ENCODE results near the gene HORMAD2. TPM values are rescaled to one million over a fixed set of nuclear protein-coding genes. Genes with fewer than 3 reads are reported as not detected.

HORMAD2 gene
- total and polyA plus RNA-seq, 9 of the 15 experiments (the other 6 are each of a cell fraction or from before 2014, with no cell fraction given): not detected

DNA sequence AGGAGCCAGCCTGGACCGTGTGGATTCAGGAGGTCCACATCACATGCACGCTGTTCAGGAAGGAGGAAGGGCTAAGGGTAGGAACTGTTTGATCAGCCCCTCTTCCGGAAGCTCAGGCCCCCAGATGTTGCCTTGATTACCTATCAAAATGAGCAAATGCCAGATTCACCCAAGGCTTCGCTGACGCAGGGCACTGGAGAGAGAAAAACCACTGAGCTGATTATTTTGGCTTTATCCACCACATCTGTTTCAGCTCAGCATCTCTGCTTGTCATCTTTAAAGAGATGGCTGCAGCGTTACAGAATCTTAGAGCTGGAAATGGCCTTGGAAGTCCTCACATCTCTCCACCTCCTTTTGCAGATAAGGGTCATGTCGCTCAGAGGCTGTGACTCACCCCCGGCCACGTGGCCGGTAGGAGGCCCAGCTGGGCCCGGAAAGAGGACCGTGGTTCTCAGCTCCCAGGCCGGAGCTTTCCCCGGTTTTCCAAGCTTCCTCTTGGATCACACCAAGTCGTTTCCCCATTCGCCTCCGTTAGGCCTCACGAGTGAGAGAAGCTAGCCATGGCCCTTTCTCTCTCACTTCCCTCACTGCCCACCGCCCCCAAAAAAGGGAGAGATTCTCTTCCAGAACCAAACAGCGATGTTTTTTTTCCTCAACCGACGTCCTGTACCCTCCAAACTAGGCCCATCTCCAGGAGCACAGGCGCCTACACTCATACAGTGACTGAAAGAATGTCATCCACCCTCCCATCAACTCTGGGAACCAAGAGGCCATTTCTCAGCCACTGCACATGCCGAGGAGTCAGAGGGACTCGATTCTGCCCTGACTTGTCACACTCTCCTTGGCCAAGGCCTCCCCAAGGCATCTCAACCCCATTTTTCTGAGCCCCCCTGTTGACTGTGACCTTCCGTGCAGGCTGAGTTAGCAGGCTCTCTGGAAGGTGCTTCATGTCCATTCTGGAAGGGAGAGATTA, 128.7 kb downstream of the HORMAD2 start (continued):
- TF ChIP-seq, protein P1, sequence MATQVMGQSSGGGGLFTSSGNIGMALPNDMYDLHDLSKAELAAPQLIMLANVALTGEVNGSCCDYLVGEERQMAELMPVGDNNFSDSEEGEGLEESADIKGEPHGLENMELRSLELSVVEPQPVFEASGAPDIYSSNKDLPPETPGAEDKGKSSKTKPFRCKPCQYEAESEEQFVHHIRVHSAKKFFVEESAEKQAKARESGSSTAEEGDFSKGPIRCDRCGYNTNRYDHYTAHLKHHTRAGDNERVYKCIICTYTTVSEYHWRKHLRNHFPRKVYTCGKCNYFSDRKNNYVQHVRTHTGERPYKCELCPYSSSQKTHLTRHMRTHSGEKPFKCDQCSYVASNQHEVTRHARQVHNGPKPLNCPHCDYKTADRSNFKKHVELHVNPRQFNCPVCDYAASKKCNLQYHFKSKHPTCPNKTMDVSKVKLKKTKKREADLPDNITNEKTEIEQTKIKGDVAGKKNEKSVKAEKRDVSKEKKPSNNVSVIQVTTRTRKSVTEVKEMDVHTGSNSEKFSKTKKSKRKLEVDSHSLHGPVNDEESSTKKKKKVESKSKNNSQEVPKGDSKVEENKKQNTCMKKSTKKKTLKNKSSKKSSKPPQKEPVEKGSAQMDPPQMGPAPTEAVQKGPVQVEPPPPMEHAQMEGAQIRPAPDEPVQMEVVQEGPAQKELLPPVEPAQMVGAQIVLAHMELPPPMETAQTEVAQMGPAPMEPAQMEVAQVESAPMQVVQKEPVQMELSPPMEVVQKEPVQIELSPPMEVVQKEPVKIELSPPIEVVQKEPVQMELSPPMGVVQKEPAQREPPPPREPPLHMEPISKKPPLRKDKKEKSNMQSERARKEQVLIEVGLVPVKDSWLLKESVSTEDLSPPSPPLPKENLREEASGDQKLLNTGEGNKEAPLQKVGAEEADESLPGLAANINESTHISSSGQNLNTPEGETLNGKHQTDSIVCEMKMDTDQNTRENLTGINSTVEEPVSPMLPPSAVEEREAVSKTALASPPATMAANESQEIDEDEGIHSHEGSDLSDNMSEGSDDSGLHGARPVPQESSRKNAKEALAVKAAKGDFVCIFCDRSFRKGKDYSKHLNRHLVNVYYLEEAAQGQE (IDR thresholded peaks at IDR 0.05; ENCODE audit: borderline replicate concordance): peak; percentile 39; the same call in 1 of the 2 replicates
- TF ChIP-seq, protein P1 (CRISPR knock-in tag; IDR thresholded peaks at IDR 0.05; ENCODE audit: low read depth): no peak
- TF ChIP-seq RCOR1 (IDR thresholded peaks at IDR 0.05; ENCODE audit: borderline replicate concordance in 1 of 2, low read depth in 2 of 2, low read length in 2 of 2): peak in 1 of 2 experiments; percentile 84; a peak in 2 of 4 replicates
- peak; percentile 67; the same call in 1 of the 2 replicates for TF ChIP-seq ETV1 (tag; conservative IDR thresholded peaks at IDR 0.05; ENCODE audit: low read depth)
- no peak for TF ChIP-seq SIN3B (IDR thresholded peaks at IDR 0.05; ENCODE audit: low read depth)
- no peak for TF ChIP-seq CC2D1A (IDR thresholded peaks at IDR 0.05)
- no peak for TF ChIP-seq ZNF124 (CRISPR knock-in tag; IDR thresholded peaks at IDR 0.05)
- TF ChIP-seq ZSCAN32 (CRISPR knock-in tag; IDR thresholded peaks at IDR 0.05): no peak
- TF ChIP-seq, protein P2, sequence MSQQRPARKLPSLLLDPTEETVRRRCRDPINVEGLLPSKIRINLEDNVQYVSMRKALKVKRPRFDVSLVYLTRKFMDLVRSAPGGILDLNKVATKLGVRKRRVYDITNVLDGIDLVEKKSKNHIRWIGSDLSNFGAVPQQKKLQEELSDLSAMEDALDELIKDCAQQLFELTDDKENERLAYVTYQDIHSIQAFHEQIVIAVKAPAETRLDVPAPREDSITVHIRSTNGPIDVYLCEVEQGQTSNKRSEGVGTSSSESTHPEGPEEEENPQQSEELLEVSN (IDR thresholded peaks at IDR 0.05; ENCODE audit: borderline replicate concordance in 1 of 2, extremely low read depth in 1 of 2, insufficient read depth in 1 of 2, insufficient read length in 1 of 2, low read depth in 1 of 2, low read length in 1 of 2, poor library complexity in 1 of 2, severe bottlenecking in 1 of 2): peak; percentile 82 to 90
- TF ChIP-seq, protein P3, sequence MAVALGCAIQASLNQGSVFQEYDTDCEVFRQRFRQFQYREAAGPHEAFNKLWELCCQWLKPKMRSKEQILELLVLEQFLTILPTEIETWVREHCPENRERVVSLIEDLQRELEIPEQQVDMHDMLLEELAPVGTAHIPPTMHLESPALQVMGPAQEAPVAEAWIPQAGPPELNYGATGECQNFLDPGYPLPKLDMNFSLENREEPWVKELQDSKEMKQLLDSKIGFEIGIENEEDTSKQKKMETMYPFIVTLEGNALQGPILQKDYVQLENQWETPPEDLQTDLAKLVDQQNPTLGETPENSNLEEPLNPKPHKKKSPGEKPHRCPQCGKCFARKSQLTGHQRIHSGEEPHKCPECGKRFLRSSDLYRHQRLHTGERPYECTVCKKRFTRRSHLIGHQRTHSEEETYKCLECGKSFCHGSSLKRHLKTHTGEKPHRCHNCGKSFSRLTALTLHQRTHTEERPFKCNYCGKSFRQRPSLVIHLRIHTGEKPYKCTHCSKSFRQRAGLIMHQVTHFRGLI (CRISPR knock-in tag; IDR thresholded peaks at IDR 0.05): no peak
- TF ChIP-seq ZNF224 (CRISPR knock-in tag; IDR thresholded peaks at IDR 0.05): no peak
- peak; percentile 16; the same call in 1 of the 2 replicates for TF ChIP-seq TOE1 (IDR thresholded peaks at IDR 0.05; ENCODE audit: borderline replicate concordance)
- no peak for TF ChIP-seq TOE1 (CRISPR knock-in tag; IDR thresholded peaks at IDR 0.05; ENCODE audit: borderline replicate concordance, low read depth)
